OCI-LY7 (cell line): ENCODE data around the gene TPM2.

Experiments used
- CTCF ChIP-seq: fragments of 200-600 bp; sonication (generic); conservative IDR thresholded peaks from 2 replicates; pipeline ENCODE4 v1.5.1; 2014; ENCODE audit warnings: mild to moderate bottlenecking, antibody characterized with exemption, low read length, moderate library complexity, mixed read lengths
- EZH2phosphoT487 ChIP-seq: fragments of 200-600 bp; sonication (generic); IDR thresholded peaks from 2 replicates; pipeline ENCODE4 v1.6.1; 2018; ENCODE audit warnings: low read depth, borderline replicate concordance, mild to moderate bottlenecking, mixed run types, antibody characterized with exemption, low read length, moderate library complexity, mixed read lengths

- TF ChIP-seq CTCF: no peak
- TF ChIP-seq EZH2phosphoT487: no peak
These were observed 13.0 kb upstream of the TPM2 start for GRCh38 chr9:35702696-35703095.
